MM.1S (cell line): ENCODE data around the gene ASPHD2.

Source experiments
- CTCF ChIP-seq: fragments of 300-600 bp; sonication (generic); IDR thresholded peaks from 2 replicates; pipeline ENCODE4 v1.5.1; 2016; ENCODE audit warnings: antibody characterized with exemption, low read length, mixed read lengths
- EZH2 ChIP-seq: fragments of 300-600 bp; sonication (generic); optimal IDR thresholded peaks from 2 replicates; pipeline ENCODE3; 2017; ENCODE audit warnings: low read depth, mild to moderate bottlenecking, antibody characterized with exemption, low read length, mixed read lengths
- EZH2phosphoT487 ChIP-seq: fragments of 300-600 bp; sonication (generic); IDR thresholded peaks from 2 replicates; pipeline ENCODE4 v1.6.1; 2018; ENCODE audit warnings: antibody characterized with exemption, low read length

- TF ChIP-seq CTCF (no peak), EZH2 (no peak), EZH2phosphoT487 (no peak)
Observed at GRCh38 chr22:26476705-26477340, 47.8 kb downstream of the ASPHD2 start.
